HG02678 (cell line): ENCODE results near the gene TSR1.

Experiments used
- ATAC-seq: cut with Tn5 transposase; IDR thresholded peaks from one replicate; pipeline ENCODE4 v1.9.1; 2021; ENCODE audit warnings: mild to moderate bottlenecking, moderate library complexity; ENCODE audit not compliant: unreplicated experiment

TSR1 gene

DNA sequence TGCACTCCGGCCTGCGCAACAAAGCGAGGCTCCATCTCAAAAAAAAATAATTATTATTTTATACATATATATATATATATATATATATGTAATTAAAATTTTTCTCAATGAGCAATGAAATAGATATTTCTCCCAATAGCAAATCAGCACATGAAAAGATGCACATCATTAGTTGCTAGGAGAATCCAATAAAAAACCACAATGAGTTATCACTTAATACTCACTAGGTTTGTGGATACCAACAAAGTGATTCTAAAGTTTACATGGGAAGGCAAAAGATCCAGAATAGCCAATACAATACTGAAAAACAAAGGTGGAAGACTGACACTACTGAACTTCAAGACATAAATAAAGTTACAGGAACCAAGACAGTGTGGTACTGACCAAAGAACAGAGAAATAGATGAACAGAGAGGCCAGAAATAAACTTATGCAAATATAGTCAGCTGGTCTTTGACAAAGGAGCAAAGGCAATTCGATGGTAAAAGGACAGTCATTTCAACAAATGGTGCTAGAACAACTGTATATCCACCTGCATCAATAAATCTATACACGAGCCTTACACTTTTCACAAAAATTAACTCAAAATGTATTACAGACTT is 46.3 kb downstream of the TSR1 start:
- no peak for ATAC-seq

DNA sequence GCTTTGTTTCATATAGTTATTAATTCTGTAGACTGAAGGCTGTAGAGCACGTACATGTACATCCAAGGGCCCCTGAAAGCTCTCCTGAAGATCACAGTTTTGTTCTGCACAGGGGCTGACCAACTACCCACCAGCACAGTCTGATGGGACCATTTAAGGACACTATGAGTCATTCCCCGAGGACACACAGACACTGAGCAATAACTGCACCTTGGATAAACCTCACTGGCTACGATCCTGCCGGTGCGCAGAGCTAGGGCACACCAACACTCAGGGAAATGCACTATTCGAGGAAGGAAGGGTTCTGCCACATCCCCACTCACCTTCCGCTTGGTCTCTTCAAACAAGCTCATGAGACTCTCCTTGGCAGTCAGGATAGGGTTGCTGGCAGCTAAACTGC is 53.0 kb downstream of the TSR1 start:
- ATAC-seq, result no peak

DNA sequence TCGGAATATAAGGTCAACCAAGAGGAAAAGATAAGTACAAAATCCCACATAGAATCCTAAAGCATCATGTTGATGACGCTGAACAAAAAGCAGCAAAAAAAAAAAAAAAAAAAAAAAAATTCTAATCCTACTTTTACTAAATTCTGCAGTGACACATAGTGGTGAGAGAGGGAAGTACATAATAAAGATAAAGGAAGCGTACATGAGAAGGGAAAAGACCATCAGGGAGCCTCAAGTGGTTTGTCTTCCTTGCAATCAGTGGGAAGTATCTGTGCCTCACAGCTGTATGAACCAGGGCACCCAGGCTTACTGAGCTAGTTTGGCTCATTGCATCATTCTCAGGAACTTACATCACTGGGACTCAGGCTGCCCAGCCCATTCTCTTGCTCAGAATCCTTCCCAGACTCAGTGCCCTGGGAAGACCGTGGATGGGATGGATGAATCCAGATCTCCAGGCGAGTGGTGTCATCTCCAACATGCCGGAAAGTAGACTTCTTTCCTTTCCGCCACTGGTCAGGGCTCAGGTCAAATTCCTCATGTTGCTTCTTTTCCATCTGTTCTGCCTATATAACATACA is 53.9 kb downstream of the TSR1 start:
- no peak for ATAC-seq

DNA sequence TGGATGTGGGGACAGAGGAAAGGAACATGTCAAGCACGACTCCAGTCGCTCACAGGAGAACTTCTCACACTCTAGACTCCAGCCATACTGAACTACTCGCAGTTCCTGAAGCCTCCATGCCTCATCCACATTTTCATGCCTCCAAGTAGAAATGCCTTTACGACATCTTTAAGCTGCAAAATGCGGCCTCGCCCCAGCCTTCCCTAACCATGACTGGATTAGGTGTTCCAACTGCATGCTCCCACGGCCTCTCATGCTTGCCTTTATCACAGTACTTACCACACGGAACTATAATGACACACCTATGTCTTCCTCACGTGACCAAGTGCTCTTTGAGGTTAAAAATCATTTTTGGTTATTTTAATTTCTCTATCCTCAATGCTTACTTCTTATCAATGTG is 56.5 kb downstream of the TSR1 start:
- ATAC-seq, result no peak

DNA sequence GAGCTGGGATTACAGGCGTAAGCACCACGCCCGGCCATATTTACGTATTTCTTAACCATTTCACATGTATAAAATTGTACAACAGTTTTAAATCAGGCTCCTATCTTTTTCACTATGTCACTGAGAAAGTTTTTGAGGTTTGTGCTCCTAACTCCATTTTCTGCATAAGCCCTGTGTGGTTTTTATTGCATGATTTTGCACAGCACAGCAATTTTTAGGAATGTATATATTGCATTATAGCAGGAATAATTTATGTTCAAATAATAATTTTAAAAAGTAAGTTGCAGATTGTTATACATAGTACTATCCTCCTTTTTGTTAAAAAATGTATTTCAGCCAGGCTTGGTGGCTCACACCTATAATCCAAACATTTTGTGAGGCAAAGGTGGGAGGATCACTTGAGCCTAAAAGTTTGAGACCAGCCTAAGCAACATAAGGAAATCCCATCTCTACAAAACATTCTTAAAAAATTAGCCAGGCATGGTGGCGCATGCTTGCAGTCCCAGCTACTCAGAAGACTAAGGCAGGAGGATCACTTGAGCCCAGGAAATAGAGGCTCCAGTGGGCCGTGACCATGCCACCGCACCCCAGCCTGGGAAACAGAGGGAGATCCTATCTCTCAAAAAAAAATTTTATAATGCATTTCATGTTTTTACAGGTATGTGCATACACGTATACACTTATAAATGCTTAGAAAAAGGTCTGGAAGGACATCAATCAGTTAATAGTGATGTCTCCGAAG is 58.7 kb downstream of the TSR1 start:
- ATAC-seq, result no peak

DNA sequence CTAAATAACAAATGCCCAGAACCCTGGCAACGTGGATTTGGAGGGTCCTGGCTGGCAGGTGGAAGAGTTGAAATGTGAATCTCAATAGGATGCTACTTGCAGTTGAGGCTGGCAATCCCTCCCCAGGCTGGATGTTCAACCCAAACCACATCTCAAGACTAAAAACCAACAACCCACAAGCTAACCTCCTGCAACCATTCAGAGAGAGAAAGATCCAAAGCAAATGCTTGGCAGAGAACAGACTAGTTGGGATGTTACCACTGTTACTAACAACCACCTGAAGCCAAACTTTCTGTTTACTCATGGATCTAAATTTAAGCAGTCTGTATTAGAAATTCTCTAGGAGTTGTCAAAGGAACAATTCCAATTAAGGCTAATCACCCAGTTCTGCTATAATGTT is 60.5 kb downstream of the TSR1 start:
- ATAC-seq, result no peak

DNA sequence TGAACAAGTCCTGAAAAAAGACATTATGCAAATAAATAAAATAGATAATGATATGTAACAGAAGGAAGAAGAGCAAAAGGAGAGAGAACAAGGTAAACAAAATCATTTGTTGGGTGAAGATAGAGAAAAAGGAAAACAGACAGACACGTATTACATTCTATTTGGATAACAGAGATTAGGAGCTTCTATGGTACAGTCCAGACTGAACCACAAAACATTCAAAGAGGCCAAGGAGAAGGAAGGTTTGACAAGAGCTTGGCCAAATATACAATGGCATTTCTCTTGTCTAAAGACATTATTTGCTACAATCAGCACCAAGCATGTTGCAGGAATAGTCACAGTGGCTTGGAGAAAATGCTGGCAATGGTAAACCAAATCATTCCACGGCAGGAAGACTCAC is 61.8 kb downstream of the TSR1 start:
- ATAC-seq, result no peak
